Tibial nerve (tissue), 4 donors: ENCODE data around the gene GRB10.

Source experiments
- CTCF ChIP-seq, 5 experiments: fragments of 200-600 bp in 3 of 5; fragments of 450-650 bp in 2 of 5; sonication (generic) in 3 of 5; IDR thresholded peaks; one replicate each; pipeline ENCODE4 v1.5.1; 2016 to 2019; ENCODE audit warnings: antibody characterized with exemption in 5 of 5, mild to moderate bottlenecking in 3 of 5, moderate library complexity in 2 of 5
- EP300 ChIP-seq, 2 donors: sonication (generic); formaldehyde crosslinking; IDR thresholded peaks; one replicate each; pipeline ENCODE4 v1.6.1; 2017; ENCODE audit warnings: antibody characterized with exemption in 2 of 2, mild to moderate bottlenecking in 1 of 2
- POLR2A ChIP-seq, 2 donors: fragments of 450-650 bp; IDR thresholded peaks; one replicate each; pipeline ENCODE4 v1.6.1; 2017; ENCODE audit warnings: antibody characterized with exemption in 2 of 2, mild to moderate bottlenecking in 2 of 2, moderate library complexity in 2 of 2

DNA sequence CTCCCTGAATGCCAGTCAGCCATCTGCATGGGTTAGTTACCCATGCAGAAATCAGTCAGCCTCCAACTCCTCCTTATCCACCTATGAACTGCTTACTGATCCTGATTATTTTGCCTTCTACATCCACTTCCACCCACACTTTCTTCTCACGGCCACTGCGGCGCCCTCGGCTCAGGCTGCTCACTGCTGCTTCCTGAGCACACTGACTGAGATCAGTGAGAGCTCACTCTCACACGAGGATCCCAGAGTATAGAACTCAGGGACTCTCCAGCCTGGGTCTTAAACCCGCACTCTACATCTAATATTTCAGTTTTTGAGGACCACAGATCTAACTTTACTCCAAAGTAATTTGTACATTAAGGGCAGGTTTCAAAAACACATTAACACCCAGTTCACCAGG lies 64.4 kb downstream of the GRB10 start:
- TF ChIP-seq CTCF (IDR thresholded peaks at IDR 0.05) = no peak
- TF ChIP-seq EP300 (IDR thresholded peaks at IDR 0.05) = no peak
- no peak for TF ChIP-seq POLR2A (IDR thresholded peaks at IDR 0.05)
